ENCODE results near the gene ZFYVE1. TPM values are rescaled to one million over a fixed set of nuclear protein-coding genes. Genes with fewer than 3 reads are reported as not detected.

The ZFYVE1 gene
- total and polyA plus RNA-seq, 2 donors (not counting 1 experiment from before 2014, with no cell fraction given) = 17.6 to 22.3 TPM

DNA sequence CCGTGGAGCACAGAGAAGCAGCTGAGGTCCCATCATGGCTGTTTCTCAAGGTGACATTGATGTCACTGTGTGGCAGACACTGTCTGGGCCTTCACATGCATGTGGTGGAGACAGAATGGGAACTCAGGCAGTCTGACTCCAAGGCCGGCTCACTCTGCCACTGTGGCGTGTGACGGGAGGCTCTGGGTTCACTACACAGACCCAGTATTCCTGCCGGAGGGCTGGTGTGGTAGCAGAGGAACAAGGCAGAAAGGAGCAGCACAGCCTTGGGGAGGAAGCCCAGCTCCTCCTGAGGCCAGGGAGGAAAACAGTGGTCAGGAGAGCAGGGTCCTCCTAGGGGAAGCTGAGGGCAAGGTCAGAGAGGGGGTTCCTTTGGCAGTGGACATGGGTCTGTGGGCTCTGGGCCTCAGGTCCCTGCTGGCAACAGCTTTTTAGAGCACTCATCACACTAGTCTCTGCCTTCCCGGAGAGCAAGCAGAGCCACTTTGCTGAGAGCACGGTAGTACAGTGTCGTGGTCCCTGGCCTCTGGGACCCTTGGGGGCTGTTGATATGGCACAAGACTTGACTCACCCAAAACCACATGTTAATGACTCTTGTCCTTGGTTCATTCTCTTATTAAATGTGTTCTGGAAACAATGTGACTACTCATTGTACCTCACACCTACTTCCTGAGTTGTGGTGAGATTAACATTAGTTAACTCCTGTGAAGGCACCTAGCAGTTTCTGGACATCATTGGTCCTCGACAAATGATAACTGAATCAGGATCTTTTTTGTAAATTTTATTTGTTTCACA, 79.3 kb downstream of the ZFYVE1 start:
- Mint-ChIP-seq H3K4me1 (no peaks in the 10 kb centered on the region), H3K27ac (no peak overlapping the region)
- POLR2A ChIA-PET = no interaction called here

DNA sequence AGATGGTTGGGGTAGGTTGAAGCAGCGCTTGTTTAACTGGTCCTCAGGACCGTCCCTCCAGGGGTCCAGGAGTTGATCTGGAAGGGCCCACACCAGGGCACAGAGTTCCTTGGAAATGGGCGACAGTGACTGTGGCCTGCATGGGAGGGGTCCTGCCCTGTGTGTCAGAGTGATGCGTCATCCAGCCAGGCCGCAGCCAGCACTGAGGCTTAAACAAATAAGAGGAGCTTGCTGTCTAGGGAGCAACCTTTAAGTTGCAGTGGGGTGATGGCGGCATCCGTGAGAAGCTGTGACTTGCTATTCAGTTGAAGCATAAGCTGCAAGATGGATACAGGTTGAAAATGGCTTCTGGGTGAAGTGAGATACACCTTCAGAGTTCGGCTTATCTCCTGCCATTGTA, 80.4 kb downstream of the ZFYVE1 start:
- intact Hi-C loops (cut with micrococcal nuclease) = no loop called here
- Histone ChIP-seq H3K4me1 (ENCODE audit: control insufficient read depth in 2 of 2, insufficient read depth in 2 of 2, low read length in 2 of 2) (no peaks in the 10 kb centered on the region), H3K9me3 (ENCODE audit: control extremely low read depth in 1 of 3, control insufficient read depth in 2 of 3, insufficient read depth in 1 of 3, low read length in 2 of 3) (no peaks in the 10 kb centered on the region), H3K27me3 (replicated peaks in 1 of 4; ENCODE audit: control extremely low read depth in 1 of 4, control insufficient read depth in 3 of 4, insufficient read depth in 4 of 4, low read length in 3 of 4) (no peaks in the 10 kb centered on the region), H3K27ac (ENCODE audit: low read length in 2 of 2) (no peak overlapping the region), H3K36me3 (replicated peaks in 1 of 2; ENCODE audit: control extremely low read depth in 1 of 2, control insufficient read depth in 1 of 2, extremely low read depth in 1 of 2, insufficient read depth in 2 of 2, low read length in 1 of 2) (peaks cover 6 to 71% of the 10 kb centered on the region in 2 experiments), H3K9ac (ENCODE audit: low read length) (no peak overlapping the region), H4K20me1 (ENCODE audit: control insufficient read depth, insufficient read depth, low read length, poor library complexity, severe bottlenecking) (no peaks in the 10 kb centered on the region), H3K4me2 (replicated peaks; ENCODE audit: low read depth, low read length, poor library complexity, severe bottlenecking) (no peak overlapping the region), H3K79me2 (ENCODE audit: control insufficient read depth, insufficient read depth, low read length) (no peaks in the 10 kb centered on the region), H2AFZ (ENCODE audit: insufficient read depth, low read depth, low read length, poor library complexity, severe bottlenecking) (no peak overlapping the region), H3K4me3 (ENCODE audit: control extremely low read depth in 1 of 5, extremely low read depth in 1 of 5, insufficient read depth in 1 of 5, low read depth in 2 of 5, low read length in 4 of 5) (no peak overlapping the region)
- POLR2A ChIA-PET = no interaction called here
- no peak for DNase-seq
- CTCF ChIA-PET = interaction anchor here (0.8 to 6.6 kb wide), 3 partner anchors 21 to 431 kb away, joined by 5 to 165 read pairs (median 57); no protein-coding TSS in a partner anchor
- H3K27me3 Mint-ChIP-seq = no peaks in the 10 kb centered on the region
- no peaks in the 10 kb centered on the region for H3K4me1 Mint-ChIP-seq
- H3K27ac Mint-ChIP-seq = no peak overlapping the region
- no peak overlapping the region for H3K4me3 Mint-ChIP-seq
- no peaks in the 10 kb centered on the region for H3K9me3 Mint-ChIP-seq (ENCODE audit: insufficient read depth)
- TF ChIP-seq EZH2 (IDR thresholded peaks at IDR 0.05; ENCODE audit: borderline replicate concordance, insufficient read depth, low read depth, low read length, poor library complexity, severe bottlenecking) = no peak
- TF ChIP-seq, protein P1, sequence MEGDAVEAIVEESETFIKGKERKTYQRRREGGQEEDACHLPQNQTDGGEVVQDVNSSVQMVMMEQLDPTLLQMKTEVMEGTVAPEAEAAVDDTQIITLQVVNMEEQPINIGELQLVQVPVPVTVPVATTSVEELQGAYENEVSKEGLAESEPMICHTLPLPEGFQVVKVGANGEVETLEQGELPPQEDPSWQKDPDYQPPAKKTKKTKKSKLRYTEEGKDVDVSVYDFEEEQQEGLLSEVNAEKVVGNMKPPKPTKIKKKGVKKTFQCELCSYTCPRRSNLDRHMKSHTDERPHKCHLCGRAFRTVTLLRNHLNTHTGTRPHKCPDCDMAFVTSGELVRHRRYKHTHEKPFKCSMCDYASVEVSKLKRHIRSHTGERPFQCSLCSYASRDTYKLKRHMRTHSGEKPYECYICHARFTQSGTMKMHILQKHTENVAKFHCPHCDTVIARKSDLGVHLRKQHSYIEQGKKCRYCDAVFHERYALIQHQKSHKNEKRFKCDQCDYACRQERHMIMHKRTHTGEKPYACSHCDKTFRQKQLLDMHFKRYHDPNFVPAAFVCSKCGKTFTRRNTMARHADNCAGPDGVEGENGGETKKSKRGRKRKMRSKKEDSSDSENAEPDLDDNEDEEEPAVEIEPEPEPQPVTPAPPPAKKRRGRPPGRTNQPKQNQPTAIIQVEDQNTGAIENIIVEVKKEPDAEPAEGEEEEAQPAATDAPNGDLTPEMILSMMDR (IDR thresholded peaks at IDR 0.05) = no peak
- WGBS (ENCODE audit: insufficient coverage) = 97% methylated on average over 7 of the region's 8 CpGs
- ATAC-seq (ENCODE audit: low read depth) = no peak

More for the DNA sequence above, 79.3 kb downstream of the ZFYVE1 start:
- TF ChIP-seq, protein P1 (IDR thresholded peaks at IDR 0.05) = no peak
- TF ChIP-seq EZH2 (IDR thresholded peaks at IDR 0.05; ENCODE audit: borderline replicate concordance, insufficient read depth, low read depth, low read length, poor library complexity, severe bottlenecking) = no peak
- CTCF ChIA-PET = interaction anchor here (0.6 to 6.6 kb wide), 15 partner anchors 10 to 525 kb away, joined by 3 to 165 read pairs (median 5); no protein-coding TSS in a partner anchor
- H3K9me3 ChIP-seq (ENCODE audit: control extremely low read depth in 1 of 3, control insufficient read depth in 2 of 3, insufficient read depth in 1 of 3, low read length in 2 of 3) = no peaks in the 10 kb centered on the region
- no peaks in the 10 kb centered on the region for H4K20me1 ChIP-seq (ENCODE audit: control insufficient read depth, insufficient read depth, low read length, poor library complexity, severe bottlenecking)
- H3K27ac ChIP-seq (ENCODE audit: low read length in 2 of 2) = no peak overlapping the region
- no peak overlapping the region for H3K9ac ChIP-seq (ENCODE audit: low read length)
- H3K4me1 ChIP-seq (ENCODE audit: control insufficient read depth in 2 of 2, insufficient read depth in 2 of 2, low read length in 2 of 2) = no peaks in the 10 kb centered on the region
- H3K4me2 ChIP-seq (replicated peaks; ENCODE audit: low read depth, low read length, poor library complexity, severe bottlenecking) = no peak overlapping the region
- peaks cover 1 to 66% of the 10 kb centered on the region in 2 experiments for H3K36me3 ChIP-seq (replicated peaks in 1 of 2; ENCODE audit: control extremely low read depth in 1 of 2, control insufficient read depth in 1 of 2, extremely low read depth in 1 of 2, insufficient read depth in 2 of 2, low read length in 1 of 2)
- Mint-ChIP-seq H3K9me3 (ENCODE audit: insufficient read depth) (no peaks in the 10 kb centered on the region), H3K27me3 (no peaks in the 10 kb centered on the region), H3K4me3 (no peak overlapping the region)
- H3K27me3 ChIP-seq (replicated peaks in 1 of 4; ENCODE audit: control extremely low read depth in 1 of 4, control insufficient read depth in 3 of 4, insufficient read depth in 4 of 4, low read length in 3 of 4) = no peaks in the 10 kb centered on the region
- no peak overlapping the region for H2AFZ ChIP-seq (ENCODE audit: insufficient read depth, low read depth, low read length, poor library complexity, severe bottlenecking)
- no peak overlapping the region for H3K4me3 ChIP-seq (ENCODE audit: control extremely low read depth in 1 of 5, extremely low read depth in 1 of 5, insufficient read depth in 1 of 5, low read depth in 2 of 5, low read length in 4 of 5)
- intact Hi-C loops (cut with micrococcal nuclease) = loop anchor here (1.0 to 2.0 kb wide), 2 partner anchors 21 to 430 kb away; partner anchors contain the start of gene DCAF4
- WGBS (ENCODE audit: insufficient coverage) = 91% methylated on average over 8 of the region's 9 CpGs
- no peak for DNase-seq
- ATAC-seq (ENCODE audit: low read depth) = no peak
- no peaks in the 10 kb centered on the region for H3K79me2 ChIP-seq (ENCODE audit: control insufficient read depth, insufficient read depth, low read length)
